Right lobe of liver (tissue), 6 donors: ENCODE results near the gene ETS2. TPM values are rescaled to one million over a fixed set of nuclear protein-coding genes. Genes with fewer than 3 reads are reported as not detected.

Experiments
- ATAC-seq, 4 donors: fragments of 200-7000 bp; cut with Tn5 transposase; one replicate each; pipeline ENCODE4 v1.9.1; 2020; ENCODE audit warnings: mild to moderate bottlenecking in 4 of 4, moderate library complexity in 4 of 4
- DNase-seq, 3 donors: peaks; one replicate each; pipeline ENCODE4 v3.0.0-alpha.2; 2020
- H3K27ac ChIP-seq, 3 donors: fragments of 200-600 bp; one replicate each; pipeline ENCODE4 v1.8.0; 2022
- H3K27me3 ChIP-seq, 2 donors: fragments of 200-600 bp; one replicate each; pipeline ENCODE4 v1.8.0; 2022
- H3K36me3 ChIP-seq, 4 donors: fragments of 200-600 bp; sonication (generic) in 1 of 4; one replicate each; pipeline versions ENCODE4 v1.5.1 to v1.8.0; 2017 to 2022; ENCODE audit warnings: control low read depth in 1 of 4
- H3K4me1 ChIP-seq, 4 donors: fragments of 200-600 bp; sonication (generic) in 1 of 4; one replicate each; pipeline versions ENCODE4 v1.5.1 to v1.8.0; 2017 to 2022; ENCODE audit warnings: control low read depth in 1 of 4
- H3K4me3 ChIP-seq, 3 donors: fragments of 200-600 bp; one replicate each; pipeline ENCODE4 v1.8.0; 2022
- H3K9me3 ChIP-seq, 4 donors: fragments of 200-600 bp; sonication (generic) in 1 of 4; one replicate each; pipeline versions ENCODE4 v1.5.1 to v1.8.0; 2017 to 2022; ENCODE audit warnings: control low read depth in 1 of 4
- CTCF ChIP-seq, 4 donors: fragments of 200-600 bp in 3 of 4; fragments of 450-650 bp in 1 of 4; IDR thresholded peaks; one replicate each; pipeline versions ENCODE4 v1.5.1 to v1.8.0; 2016 to 2022; ENCODE audit warnings: antibody characterized with exemption in 4 of 4, mild to moderate bottlenecking in 2 of 4
- POLR2A ChIP-seq: fragments of 450-650 bp; IDR thresholded peaks from one replicate; pipeline ENCODE4 v1.6.1; 2017; ENCODE audit warnings: antibody characterized with exemption, mild to moderate bottlenecking
- WGBS: methylation state at CpG from one replicate; pipeline ENCODE4 v1.1.6; 2018; ENCODE audit warnings: low coverage, low lambda C conversion rate; ENCODE audit not compliant: insufficient coverage; ENCODE audit errors: missing lambda C conversion rate; 5-methylcytosine and 5-hydroxymethylcytosine counted together
- intact Hi-C, 2 donors: fragments of 100-400 bp; cut with DNase I; formaldehyde crosslinking; loops; one replicate each; pipeline versions ENCODE4 v1.11.2 to v1.14.1; 2022
- total RNA-seq, 6 experiments: library from RNA; depleted of rRNA in 2 of 6; stranded (reverse); fragments of >200 nt in 2 of 6; fragmentation: NEBNext Ultra II Directional in 3 of 6; extraction: Animal tissue kit (Norgen Biotek cat#: 25700) in 3 of 6; gene quantifications; one replicate each; pipeline versions ENCODE4 v1.1.0 to v1.2.4, GENCODE V29; 2016 to 2023
- donor health status: DM: no; HTN: yes; CAD: no.
- donor health status: DM: no; HTN: no; CAD: no.
- donor health status: DM: no; HTN: no; CAD: no.
- donor health status: DM: no; HTN: yes; CAD: no.
- donor health status: DM: no; HTN: yes; CAD: no.

Gene ETS2
- total RNA-seq, 6 experiments from 2014 or later = 38.3 to 252 (median 129) TPM

- 9% methylated on average over 9 of the region's 13 CpGs for WGBS
- ATAC-seq = peak; percentile 92 to 96 (median 94)
- DNase-seq = peak in 1 of 3 donors; percentile 54
These were observed 38.6 kb upstream of the ETS2 start for GRCh38 chr21:38766987-38767722.

GRCh38 chr21:38768471-38769063, 37.2 kb upstream of the ETS2 start:
- H3K27ac ChIP-seq = peak overlapping the region in 1 of 3 donors; percentile 89
- H3K4me1 ChIP-seq = peaks cover 0 to 7% (median 0%) of the 10 kb centered on the region in 4 donors
- DNase-seq (no peak), ATAC-seq (no peak)
- intact Hi-C loops = no loop called here
- no peaks in the 10 kb centered on the region for H3K9me3 ChIP-seq
- no peak overlapping the region for H3K4me3 ChIP-seq
- 71% methylated on average over 12 of the region's 13 CpGs for WGBS
- H3K27me3 ChIP-seq = no peaks in the 10 kb centered on the region
- TF ChIP-seq POLR2A = no peak
- TF ChIP-seq CTCF (IDR thresholded peaks at IDR 0.05) = no peak
- no peaks in the 10 kb centered on the region for H3K36me3 ChIP-seq

More at GRCh38 chr21:38766987-38767722, 38.6 kb upstream of the ETS2 start:
- intact Hi-C loops = no loop called here
- peaks cover 0 to 7% (median 0%) of the 10 kb centered on the region in 4 donors for H3K4me1 ChIP-seq
- peak overlapping the region; percentile 84 to 98 (median 89) for H3K27ac ChIP-seq
- TF ChIP-seq POLR2A (peak; percentile 49), CTCF (IDR thresholded peaks at IDR 0.05) (no peak)
- peak overlapping the region; percentile 14 to 48 (median 42) for H3K4me3 ChIP-seq
- H3K9me3 ChIP-seq = no peaks in the 10 kb centered on the region
- H3K36me3 ChIP-seq = no peaks in the 10 kb centered on the region
- H3K27me3 ChIP-seq = no peaks in the 10 kb centered on the region

- H3K4me1 ChIP-seq = peaks cover 0 to 7% (median 0%) of the 10 kb centered on the region in 4 donors
- TF ChIP-seq CTCF (IDR thresholded peaks at IDR 0.05) (no peak), POLR2A (no peak)
- H3K27ac ChIP-seq = no peak overlapping the region
- ATAC-seq = no peak
- H3K4me3 ChIP-seq = no peak overlapping the region
- H3K9me3 ChIP-seq = no peaks in the 10 kb centered on the region
- intact Hi-C loops = no loop called here
- H3K27me3 ChIP-seq = no peaks in the 10 kb centered on the region
- no peaks in the 10 kb centered on the region for H3K36me3 ChIP-seq
- WGBS = 83% methylated on average over 8 of the region's 9 CpGs
- no peak for DNase-seq
These were observed 36.4 kb upstream of the ETS2 start for GRCh38 chr21:38769191-38769780.

- DNase-seq (no peak), ATAC-seq (no peak)
- WGBS = 72% methylated on average over 3 of the region's 4 CpGs
- Histone ChIP-seq H3K4me3 (no peak overlapping the region), H3K27me3 (no peaks in the 10 kb centered on the region), H3K36me3 (no peaks in the 10 kb centered on the region), H3K27ac (no peak overlapping the region), H3K4me1 (peaks cover 0 to 7% (median 0%) of the 10 kb centered on the region in 4 donors), H3K9me3 (no peaks in the 10 kb centered on the region)
- no peak for TF ChIP-seq CTCF (IDR thresholded peaks at IDR 0.05)
- TF ChIP-seq POLR2A = no peak
- intact Hi-C loops = no loop called here
These were observed 35.1 kb upstream of the ETS2 start for GRCh38 chr21:38770660-38771059.
